Fibroblast of lung (primary cell): ENCODE results near the gene PROK1.

Source experiments
- CTCF ChIP-seq, 2 donors: IDR thresholded peaks in 1 of 2; conservative IDR thresholded peaks in 1 of 2; 1 replicate in 1 of 2; 2 replicates in 1 of 2; pipeline ENCODE4 v1.5.1; 2011 to 2012; ENCODE audit warnings: low read length in 2 of 2, control low read depth in 1 of 2, inconsistent platforms in 1 of 2, low read depth in 1 of 2, mild to moderate bottlenecking in 1 of 2
- EZH2 ChIP-seq: IDR thresholded peaks from 2 replicates; pipeline ENCODE4 v1.5.1; 2012; ENCODE audit warnings: low read length, control low read depth, mild to moderate bottlenecking; ENCODE audit errors: missing control alignments

- TF ChIP-seq CTCF (conservative IDR thresholded peaks at IDR 0.05 in 1 of 2, IDR thresholded peaks at IDR 0.05 in 1 of 2; ENCODE audit: low read depth in 1 of 2, low read length in 2 of 2) (peak; percentile 99), EZH2 (no peak)
Observed at GRCh38 chr1:110460253-110461220, 9.6 kb downstream of the PROK1 start.
